Common myeloid progenitor, CD34-positive (primary cell): Measurements from ENCODE around the gene FAM117A.
A peak's percentile ranks its signal among the peaks of the same experiment; 100 is the strongest.

Source experiments
- CTCF ChIA-PET: fragments of 350-600 bp; sonication (Branson Sonifier 250); formaldehyde crosslinking; loops from one replicate; lab custom pipeline; 2021; ENCODE audit warnings: antibody characterized with exemption; lab: Charles Lee
- POLR2A ChIA-PET: fragments of 350-600 bp; sonication (Branson Sonifier 250); formaldehyde crosslinking; loops from one replicate; lab custom pipeline; 2021; ENCODE audit warnings: antibody characterized with exemption; lab: Charles Lee
- DNase-seq, 3 donors: peaks; one replicate each; pipeline versions ENCODE4 v3.0.0 to v3.0.0-alpha.2; 2013
- H3K27ac ChIP-seq, 2 experiments: 1 replicate in 1 of 2; 2 replicates in 1 of 2; pipeline ENCODE4 v1.7.0; 2013; ENCODE audit warnings: inconsistent platforms in 2 of 2, low read length in 2 of 2, mild to moderate bottlenecking in 2 of 2, low read depth in 1 of 2, moderate library complexity in 1 of 2; ENCODE audit not compliant: severe bottlenecking in 2 of 2, insufficient read depth in 1 of 2, poor library complexity in 1 of 2
- H3K27me3 ChIP-seq, 5 experiments: replicated peaks in 2 of 5; 1 replicate in 3 of 5; 2 replicates in 2 of 5; pipeline versions ENCODE4 v1.6.1 to v1.7.0; 2013; ENCODE audit warnings: low read length in 4 of 5, mild to moderate bottlenecking in 2 of 5, moderate library complexity in 2 of 5, inconsistent platforms in 1 of 5; ENCODE audit not compliant: insufficient read depth in 5 of 5, control insufficient read depth in 4 of 5
- H3K36me3 ChIP-seq, 4 experiments: 1 replicate in 2 of 4; 2 replicates in 2 of 4; pipeline versions ENCODE4 v1.6.1 to v1.7.0; 2013; ENCODE audit warnings: low read length in 3 of 4, control low read depth in 1 of 4, mild to moderate bottlenecking in 1 of 4; ENCODE audit not compliant: control insufficient read depth in 4 of 4, insufficient read depth in 4 of 4
- H3K4me1 ChIP-seq, 4 experiments: 1 replicate in 3 of 4; 2 replicates in 1 of 4; pipeline versions ENCODE4 v1.6.1 to v1.7.1; 2013; ENCODE audit warnings: low read length in 3 of 4, mild to moderate bottlenecking in 3 of 4, control low read depth in 1 of 4, inconsistent platforms in 1 of 4, moderate library complexity in 1 of 4; ENCODE audit not compliant: control insufficient read depth in 4 of 4, insufficient read depth in 4 of 4; ENCODE audit errors: control extremely low read depth in 1 of 4
- H3K4me3 ChIP-seq, 7 experiments: 1 replicate in 4 of 7; 2 replicates in 3 of 7; pipeline versions ENCODE4 v1.5.1 to v1.7.0; 2013; ENCODE audit warnings: mild to moderate bottlenecking in 7 of 7, low read length in 6 of 7, moderate library complexity in 6 of 7, inconsistent platforms in 2 of 7, low read depth in 2 of 7, control low read depth in 1 of 7; ENCODE audit not compliant: insufficient read depth in 4 of 7, control insufficient read depth in 1 of 7; ENCODE audit errors: extremely low read depth in 1 of 7
- H3K9me3 ChIP-seq, 5 experiments: 1 replicate in 4 of 5; 2 replicates in 1 of 5; pipeline versions ENCODE4 v1.6.1 to v1.7.1; 2013; ENCODE audit warnings: low read length in 4 of 5, mild to moderate bottlenecking in 2 of 5, inconsistent platforms in 1 of 5, low read depth in 1 of 5, moderate library complexity in 1 of 5; ENCODE audit not compliant: control insufficient read depth in 4 of 5, insufficient read depth in 2 of 5; ENCODE audit errors: control extremely low read depth in 1 of 5
- WGBS: methylation state at CpG from one replicate; pipeline ENCODE4 v1.1.5; 2013; ENCODE audit not compliant: insufficient coverage; 5-methylcytosine and 5-hydroxymethylcytosine counted together

Gene FAM117A

DNA sequence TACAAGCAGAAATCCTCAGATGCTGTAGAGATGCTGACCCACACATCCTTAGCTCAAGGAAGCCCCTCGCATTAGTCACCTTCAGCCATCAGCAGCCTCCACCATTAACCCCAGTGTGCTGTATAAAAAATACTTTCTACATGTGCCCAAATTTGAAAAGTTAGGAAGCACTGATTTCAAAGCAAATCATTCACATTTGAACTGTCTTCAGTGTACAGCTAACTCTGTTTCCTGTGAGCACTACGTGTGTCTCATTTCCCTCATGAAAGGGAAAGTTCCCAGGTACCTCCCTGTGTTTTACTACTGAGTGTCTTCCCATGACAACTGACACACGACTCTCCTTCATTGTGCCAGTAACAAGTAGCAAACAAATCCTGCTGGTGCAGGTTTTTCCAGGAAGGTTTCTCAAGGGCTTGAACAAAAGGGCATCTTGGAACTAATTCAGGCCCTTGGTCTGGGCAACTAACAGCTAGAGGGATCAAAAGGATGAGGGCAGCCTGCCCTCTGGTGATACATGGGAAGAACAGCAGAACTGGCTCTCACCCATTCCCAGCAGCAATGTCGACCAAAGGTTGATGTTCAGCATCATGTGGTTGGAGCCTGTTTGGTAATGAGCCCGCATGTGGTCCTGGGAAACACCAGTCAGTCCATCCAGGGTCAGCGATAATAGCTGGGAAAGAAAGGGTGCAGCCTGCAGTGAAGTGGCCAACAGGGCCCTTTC, 60.2 kb downstream of the FAM117A start:
- 71% methylated on average over 5 of the region's 6 CpGs for WGBS
- POLR2A ChIA-PET = interaction anchor here (1.0 to 1.4 kb wide), 2 partner anchors 134 to 136 kb away, joined by 3 to 5 read pairs; no protein-coding TSS in a partner anchor
- H3K27ac ChIP-seq = no peak overlapping the region

DNA sequence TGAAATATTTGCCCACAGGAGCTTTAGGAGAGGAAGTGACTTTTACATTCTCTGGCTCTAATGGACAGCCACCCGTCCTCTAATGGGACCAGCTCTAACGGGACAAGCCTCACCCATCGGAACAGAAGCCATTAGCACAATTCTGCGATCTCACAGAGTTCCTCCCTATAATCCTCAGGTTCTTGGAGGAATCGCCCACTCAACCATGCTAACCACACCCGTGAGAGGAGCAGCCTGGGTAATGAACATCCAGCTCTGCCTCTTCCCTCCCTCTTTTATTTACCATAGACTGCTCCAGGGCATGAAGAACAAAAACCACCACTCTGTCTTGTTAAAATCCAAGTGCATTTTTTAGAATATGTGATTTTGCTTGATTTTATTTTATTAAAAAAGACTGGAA, 63.0 kb downstream of the FAM117A start:
- ChIA-PET CTCF (interaction anchor here (0.9 to 22.1 kb wide), 7 partner anchors 19 to 296 kb away, joined by 3 to 277 read pairs (median 6); partner anchors contain the start of gene NXPH3), POLR2A (interaction anchor here (0.8 to 1.2 kb wide), 2 partner anchors 62 to 87 kb away, joined by 3 read pairs; no protein-coding TSS in a partner anchor)
- 88% methylated on average over 6 of the region's 6 CpGs for WGBS
- H3K4me1 ChIP-seq = peaks cover under 1 to 10% (median 10%) of the 10 kb centered on the region in 4 experiments
- DNase-seq = no peak
- H3K4me3 ChIP-seq = no peak overlapping the region
- H3K27me3 ChIP-seq = no peaks in the 10 kb centered on the region
- peaks cover 9 to 62% (median 54%) of the 10 kb centered on the region in 4 experiments for H3K36me3 ChIP-seq
- no peaks in the 10 kb centered on the region for H3K9me3 ChIP-seq
- no peak overlapping the region for H3K27ac ChIP-seq

More for the DNA sequence above, 60.2 kb downstream of the FAM117A start:
- CTCF ChIA-PET = interaction anchor here (0.9 to 22.1 kb wide), 19 partner anchors 7 to 295 kb away, joined by 3 to 277 read pairs (median 3); partner anchors contain the start of genes FAM117A and NXPH3
- Histone ChIP-seq H3K27me3 (no peaks in the 10 kb centered on the region), H3K9me3 (no peaks in the 10 kb centered on the region), H3K36me3 (peaks cover 9 to 65% (median 54%) of the 10 kb centered on the region in 4 experiments), H3K4me1 (peaks cover 6 to 20% (median 16%) of the 10 kb centered on the region in 4 experiments), H3K4me3 (no peak overlapping the region)
- peak; percentile 58 to 79 (median 73) for DNase-seq

GRCh38 chr17:49699966-49700575, 63.9 kb downstream of the FAM117A start:
- DNase-seq = peak in 1 of 3 donors; percentile 33
- ChIA-PET CTCF (interaction anchor here (0.9 to 22.1 kb wide), 8 partner anchors 7 to 297 kb away, joined by 3 to 277 read pairs (median 6); partner anchors contain the start of genes NXPH3 and SLC35B1), POLR2A (interaction anchor here (0.6 to 1.6 kb wide), 4 partner anchors 63 to 430 kb away, joined by 3 to 6 read pairs (median 3); partner anchors contain the start of gene SAMD14)
- Histone ChIP-seq H3K9me3 (no peaks in the 10 kb centered on the region), H3K36me3 (peaks cover 9 to 54% (median 45%) of the 10 kb centered on the region in 4 experiments), H3K4me1 (peaks cover 7 to 18% (median 18%) of the 10 kb centered on the region in 4 experiments), H3K4me3 (no peak overlapping the region), H3K27me3 (no peaks in the 10 kb centered on the region), H3K27ac (no peak overlapping the region)
- 79% methylated on average over 8 of the region's 8 CpGs for WGBS

- CTCF ChIA-PET = interaction anchor here (0.8 to 22.1 kb wide), 5 partner anchors 9 to 300 kb away, joined by 3 to 277 read pairs (median 65); partner anchors contain the start of genes NXPH3 and SLC35B1
- no peak overlapping the region for H3K4me3 ChIP-seq
- H3K9me3 ChIP-seq = no peaks in the 10 kb centered on the region
- H3K4me1 ChIP-seq = peaks cover 7 to 21% (median 20%) of the 10 kb centered on the region in 4 experiments
- H3K27ac ChIP-seq = no peak overlapping the region
- POLR2A ChIA-PET = interaction anchor here (0.6 to 1.1 kb wide), 3 partner anchors 123 to 370 kb away, joined by 3 to 5 read pairs (median 4); partner anchors contain the start of gene NXPH3
- no peaks in the 10 kb centered on the region for H3K27me3 ChIP-seq
- 98% methylated on average over 6 of the region's 6 CpGs for WGBS
- DNase-seq = no peak
- peaks cover 2 to 34% (median 28%) of the 10 kb centered on the region in 4 experiments for H3K36me3 ChIP-seq
Measured at GRCh38 chr17:49698005-49698404, 65.9 kb downstream of the FAM117A start.

DNA sequence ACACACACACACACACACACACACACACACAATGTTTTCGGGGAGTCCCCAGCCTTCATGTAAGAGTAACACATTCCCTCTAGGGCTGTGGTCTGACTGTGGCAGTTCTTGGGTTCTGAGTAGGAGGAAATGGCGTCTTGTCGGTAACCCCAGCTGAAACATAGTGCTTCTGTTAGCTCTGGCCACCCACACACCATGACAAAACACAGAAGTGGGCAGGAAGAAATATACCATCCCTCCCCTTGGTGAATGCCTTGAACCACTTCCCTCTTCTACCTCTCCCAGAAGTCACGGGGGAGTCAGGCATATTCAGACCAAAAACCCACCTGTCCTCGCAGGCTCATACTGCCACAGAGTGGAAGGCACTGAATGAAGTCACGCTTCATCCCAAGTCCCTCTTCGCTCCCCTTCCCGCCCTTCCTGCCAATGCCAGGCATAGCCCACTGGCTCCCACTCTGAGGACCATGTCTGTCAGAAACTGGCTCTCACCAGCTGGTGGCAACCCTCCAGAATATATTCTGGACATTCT, 67.6 kb downstream of the FAM117A start:
- Histone ChIP-seq H3K4me3 (peak overlapping the region in 4 of 7 experiments; percentile 5 to 55 (median 32)), H3K27me3 (no peaks in the 10 kb centered on the region), H3K36me3 (peaks cover under 1 to 21% (median 14%) of the 10 kb centered on the region in 4 experiments), H3K27ac (peak overlapping the region; percentile 2 to 37), H3K9me3 (no peaks in the 10 kb centered on the region), H3K4me1 (peaks cover 7 to 21% (median 20%) of the 10 kb centered on the region in 4 experiments)
- WGBS = 53% methylated on average over 5 of the region's 8 CpGs
- ChIA-PET CTCF (interaction anchor here (0.6 to 22.1 kb wide), 23 partner anchors 10 to 309 kb away, joined by 3 to 277 read pairs (median 5); partner anchors contain the start of genes NXPH3 and SLC35B1), POLR2A (interaction anchor here (0.6 to 1.3 kb wide), 7 partner anchors 10 to 161 kb away, joined by 3 to 4 read pairs (median 3); partner anchors contain the start of gene NXPH3)
- peak; percentile 76 to 96 (median 95) for DNase-seq

DNA sequence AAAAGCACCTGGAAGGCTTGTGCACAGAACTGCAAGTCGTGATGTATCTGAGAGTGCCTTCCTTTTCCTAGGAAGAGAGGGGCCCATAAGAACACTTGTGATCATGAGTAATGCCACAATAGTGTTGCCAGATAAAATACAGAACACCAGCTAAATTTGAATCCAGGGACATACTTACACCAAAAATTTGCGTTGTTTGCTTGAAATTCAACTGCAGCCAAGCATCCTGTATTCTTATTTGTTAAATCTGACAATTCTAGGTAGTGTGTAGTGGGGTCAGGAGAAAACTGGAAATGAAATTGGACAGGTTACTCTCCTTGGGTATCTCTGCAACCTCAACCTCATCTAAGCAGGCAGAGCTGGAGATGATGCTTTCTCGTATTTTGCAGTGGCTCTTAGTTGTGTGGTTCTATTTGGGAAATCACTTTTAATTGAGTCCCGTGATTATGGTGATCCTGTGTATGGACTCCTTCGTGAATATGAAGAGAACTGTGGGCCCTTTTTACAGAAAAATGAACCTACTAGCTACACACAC, 68.2 kb downstream of the FAM117A start:
- DNase-seq = no peak
- WGBS = 0% methylated on average over 1 of the region's 5 CpGs
- peaks cover 0 to 15% (median 9%) of the 10 kb centered on the region in 4 experiments for H3K36me3 ChIP-seq
- peak overlapping the region in 2 of 7 experiments; percentile 37 to 55 for H3K4me3 ChIP-seq
- no peaks in the 10 kb centered on the region for H3K9me3 ChIP-seq
- peak overlapping the region; percentile 2 to 37 for H3K27ac ChIP-seq
- CTCF ChIA-PET = interaction anchor here (0.6 to 22.1 kb wide), 22 partner anchors 10 to 309 kb away, joined by 3 to 277 read pairs (median 6); partner anchors contain the start of genes NXPH3 and SLC35B1
- POLR2A ChIA-PET = interaction anchor here (0.6 to 1.3 kb wide), 7 partner anchors 9 to 161 kb away, joined by 3 to 4 read pairs (median 3); partner anchors contain the start of gene NXPH3
- peaks cover 7 to 21% (median 20%) of the 10 kb centered on the region in 4 experiments for H3K4me1 ChIP-seq
- H3K27me3 ChIP-seq = no peaks in the 10 kb centered on the region
